NCI-H345 (cell line): ENCODE results near the gene PEX3.
"Not testable (repeated sequence)": the region's sequence is repeated elsewhere in the genome, so short reads cannot be mapped to it uniquely, and the experiment has no call there.

Experiments used
- DNase-seq: peaks from one replicate; lab custom pipeline; 2025; lab: John Stamatoyannopoulos, UW

The PEX3 gene

GRCh38 chr6:143447865-143448264 lies 2.7 kb upstream of the PEX3 start:
- DNase-seq: not testable (repeated sequence)

DNA sequence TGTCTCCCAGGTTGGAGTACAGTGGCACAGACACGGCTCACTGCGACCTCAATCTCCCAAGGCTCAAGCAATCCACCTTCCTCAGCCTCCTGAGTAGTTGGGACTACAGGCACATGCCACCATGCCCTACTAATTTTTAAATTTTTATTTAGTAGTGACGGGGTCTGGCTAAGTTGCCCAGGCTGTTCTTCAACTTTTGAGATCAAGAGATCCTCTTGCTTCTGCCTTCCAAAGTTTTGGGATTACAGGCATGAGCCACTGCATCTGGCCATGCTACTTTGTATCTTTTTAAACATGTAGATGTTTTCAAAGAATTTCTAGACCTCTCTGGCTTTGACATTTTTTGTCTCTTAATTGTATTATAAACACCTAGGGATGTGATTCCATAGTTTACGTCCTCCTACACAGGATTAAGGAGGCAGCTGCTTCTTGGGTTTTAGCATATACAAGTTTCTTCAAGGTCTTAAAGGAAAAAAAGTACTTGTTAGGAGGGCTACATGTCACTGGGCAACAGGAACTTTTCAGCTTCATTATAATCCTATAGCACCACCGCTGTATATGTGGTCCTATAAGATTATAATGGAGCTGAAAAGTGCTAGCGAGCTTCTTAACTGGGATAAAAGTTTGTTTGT lies 1.4 kb upstream of the PEX3 start:
- DNase-seq: no peak

- no peak for DNase-seq
Observed at GRCh38 chr6:143449714-143450452, 722 bp upstream of the PEX3 start.

DNA sequence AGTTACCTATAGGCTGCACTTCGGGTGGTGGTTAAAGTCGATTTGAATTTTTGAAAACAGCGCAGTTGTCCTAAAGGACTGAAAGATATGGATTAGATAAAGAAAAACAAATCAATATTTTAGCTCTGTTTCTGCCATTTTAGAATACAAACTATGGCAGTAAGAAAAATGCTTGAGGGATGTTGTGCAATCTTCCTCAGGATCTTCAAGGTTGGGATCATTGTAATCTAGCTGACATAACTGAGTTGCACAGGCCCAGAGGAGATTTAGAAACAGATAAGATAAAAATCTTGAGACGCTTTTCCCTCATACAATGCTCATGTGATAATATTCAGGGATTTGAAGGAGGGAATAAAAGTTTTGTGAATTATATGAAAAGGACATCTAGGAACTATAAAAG lies 926 bp downstream of the PEX3 start:
- no peak for DNase-seq

GRCh38 chr6:143457563-143458359 lies 7.2 kb downstream of the PEX3 start:
- no peak for DNase-seq

GRCh38 chr6:143465546-143465945 lies 14.9 kb downstream of the PEX3 start:
- DNase-seq: no peak

DNA sequence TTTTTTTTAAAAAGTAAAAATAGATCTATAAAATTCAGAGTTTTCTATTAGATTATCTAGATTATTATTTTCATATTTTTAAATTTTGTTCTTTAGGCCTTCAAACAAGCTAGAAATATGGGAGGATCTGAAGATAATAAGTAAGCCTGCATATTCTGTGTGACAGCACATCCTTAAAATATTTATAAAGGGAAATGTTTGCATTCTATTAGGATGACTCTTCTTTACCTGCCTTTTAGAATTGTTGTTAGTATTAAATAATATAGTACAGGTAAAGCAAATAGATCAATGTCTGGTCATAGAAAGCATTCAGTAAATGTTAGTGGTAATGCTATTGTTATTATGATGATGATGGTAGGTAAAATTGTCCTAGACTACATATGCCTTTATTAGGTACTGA lies 17.4 kb downstream of the PEX3 start:
- no peak for DNase-seq

GRCh38 chr6:143468823-143469222 lies 18.2 kb downstream of the PEX3 start:
- not testable (repeated sequence) for DNase-seq

GRCh38 chr6:143471822-143472221 lies 21.2 kb downstream of the PEX3 start:
- DNase-seq: no peak

DNA sequence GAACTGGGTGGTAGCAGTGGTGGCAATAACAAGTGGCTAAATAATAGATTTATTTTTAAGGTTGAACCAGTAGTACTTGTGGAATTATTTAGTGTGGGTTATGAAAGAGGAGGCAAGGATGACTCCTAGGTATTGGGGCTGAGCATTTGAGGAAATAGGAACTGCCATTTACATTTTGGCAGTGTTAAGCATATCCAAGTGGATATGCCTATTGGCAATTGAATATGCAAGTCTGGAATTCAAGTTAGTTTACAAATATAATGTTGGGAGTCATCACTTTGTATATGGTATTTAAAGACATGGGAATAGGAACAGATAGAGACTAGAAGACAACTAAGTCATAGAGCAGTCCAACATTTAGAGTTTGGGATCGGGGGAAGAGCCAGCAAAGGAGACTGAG lies 25.9 kb downstream of the PEX3 start:
- no peak for DNase-seq

DNA sequence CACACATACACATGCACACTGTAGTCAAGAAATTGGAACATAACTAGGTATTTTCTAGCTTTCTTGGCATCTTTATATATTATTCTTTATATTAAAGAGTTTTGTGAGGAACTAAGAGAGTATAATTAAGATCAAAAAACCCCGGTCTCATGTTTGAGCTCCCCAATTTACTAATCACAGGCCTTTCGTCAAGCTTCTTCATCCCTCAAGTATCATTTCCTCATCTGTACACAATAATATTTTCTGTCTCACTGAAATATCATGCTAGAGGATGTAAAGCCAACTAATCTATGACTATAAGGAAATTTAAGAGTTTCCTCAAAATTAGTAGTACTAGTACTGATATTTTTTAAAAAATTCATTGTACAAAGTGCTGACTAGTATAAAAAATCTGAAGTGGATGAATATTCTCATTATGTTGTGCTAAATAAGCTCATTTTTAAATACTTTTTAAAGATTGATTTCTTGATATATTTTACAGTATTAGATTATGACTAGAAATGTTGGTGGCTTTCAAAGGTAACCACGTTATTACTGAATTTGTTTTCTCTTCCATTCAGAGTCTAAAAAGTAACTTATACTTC lies 28.0 kb downstream of the PEX3 start:
- no peak for DNase-seq

GRCh38 chr6:143482593-143482992 lies 32.0 kb downstream of the PEX3 start:
- no peak for DNase-seq

DNA sequence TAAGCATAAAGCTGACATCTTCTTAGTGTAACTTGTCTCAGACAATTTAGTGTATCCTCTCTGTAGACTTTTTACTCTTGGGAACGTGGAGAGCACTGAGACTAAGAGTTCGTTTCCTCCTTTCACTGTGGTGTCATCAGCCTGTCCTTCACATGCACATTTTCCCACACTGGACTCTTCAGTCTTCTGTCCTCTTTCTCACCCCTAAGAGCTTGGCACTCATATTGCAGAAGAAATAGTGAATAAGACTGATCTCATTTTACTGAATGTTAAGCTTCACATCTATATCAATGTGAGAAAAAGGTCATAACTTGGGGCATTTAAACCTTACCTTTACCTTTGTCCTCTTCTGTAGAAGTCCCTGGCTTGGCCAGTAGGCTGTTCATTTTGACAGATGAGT lies 35.4 kb downstream of the PEX3 start:
- no peak for DNase-seq

- no peak for DNase-seq
Observed at GRCh38 chr6:143486752-143487151, 36.1 kb downstream of the PEX3 start.

DNA sequence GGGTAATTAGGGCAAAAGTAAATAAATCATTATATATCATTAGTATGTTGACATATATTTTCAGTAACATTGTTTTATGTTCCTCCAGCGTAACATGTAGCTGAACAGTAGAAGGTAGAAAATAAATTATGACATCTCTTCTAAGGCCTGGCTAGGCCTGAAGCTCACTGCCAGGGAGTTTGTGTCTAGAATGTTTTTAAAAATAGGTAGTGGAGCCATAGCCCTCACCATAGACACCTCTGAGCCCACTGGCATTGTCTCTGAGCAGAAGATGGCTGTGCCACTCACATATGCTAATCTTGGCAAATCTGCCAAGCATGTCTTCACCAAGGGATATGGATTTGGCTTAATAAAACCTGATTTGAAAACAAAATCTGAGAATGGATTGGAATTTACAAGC lies 39.6 kb downstream of the PEX3 start:
- DNase-seq: no peak

DNA sequence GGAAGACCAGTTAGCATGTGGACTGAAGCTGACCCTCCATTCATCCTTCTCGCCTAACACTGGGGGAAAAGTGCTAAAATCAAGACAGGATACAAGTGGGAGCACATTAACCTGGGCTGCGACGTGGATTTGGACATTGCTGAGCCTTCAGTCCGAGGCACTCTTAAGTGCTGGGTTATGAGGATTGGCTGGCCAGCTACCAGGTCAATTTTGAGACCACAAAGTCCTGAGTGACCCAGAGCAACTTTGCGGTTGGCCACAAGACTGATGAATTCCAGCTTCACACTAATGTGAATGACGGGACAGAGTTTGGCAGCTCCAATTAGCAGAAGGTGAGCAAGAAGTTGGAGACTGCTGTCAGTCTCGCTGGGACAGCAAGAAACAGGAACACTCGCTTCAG lies 40.2 kb downstream of the PEX3 start:
- DNase-seq: no peak

DNA sequence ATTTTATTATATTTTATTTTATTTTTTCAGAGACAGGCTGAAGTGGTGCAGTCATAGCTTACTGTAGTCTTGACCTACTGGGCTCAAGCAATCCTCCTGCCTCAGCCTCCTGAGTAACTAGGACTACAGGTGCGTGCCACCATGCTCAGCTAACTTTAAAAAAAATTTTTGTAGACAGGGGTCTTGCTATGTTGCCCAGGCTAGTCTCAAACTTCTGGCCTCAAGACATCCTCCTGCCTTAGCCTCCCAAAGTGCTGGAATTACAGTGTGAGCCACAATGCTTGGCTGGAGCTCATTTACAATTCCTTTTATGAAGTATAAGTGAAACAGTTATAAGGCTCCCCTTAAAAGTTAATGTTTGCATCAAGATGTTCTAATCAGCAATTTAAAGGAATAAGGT lies 46.4 kb downstream of the PEX3 start:
- DNase-seq: no peak

DNA sequence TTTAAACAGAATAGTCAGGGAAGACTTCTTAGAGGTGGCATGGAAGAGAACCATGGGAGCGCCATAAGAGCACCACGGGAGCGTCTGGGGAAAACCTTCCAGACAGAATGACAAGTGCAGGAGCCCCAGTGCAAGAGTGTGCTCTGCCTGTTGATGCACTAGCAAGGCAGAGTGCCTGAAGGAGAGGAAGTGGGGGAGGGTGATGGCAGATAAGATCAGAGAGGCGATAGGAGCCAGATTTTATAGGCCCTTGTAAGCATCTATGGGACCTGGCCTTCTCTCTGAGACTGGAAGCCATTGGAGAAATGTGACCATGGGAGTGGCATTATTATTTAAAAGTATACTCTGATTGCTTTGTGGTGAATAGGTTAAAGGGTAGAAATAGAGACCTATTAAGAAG lies 47.8 kb downstream of the PEX3 start:
- no peak for DNase-seq

- DNase-seq: no peak
Observed at GRCh38 chr6:143501851-143502250, 51.2 kb downstream of the PEX3 start.

- no peak for DNase-seq
Observed at GRCh38 chr6:143504369-143504768, 53.8 kb downstream of the PEX3 start.

DNA sequence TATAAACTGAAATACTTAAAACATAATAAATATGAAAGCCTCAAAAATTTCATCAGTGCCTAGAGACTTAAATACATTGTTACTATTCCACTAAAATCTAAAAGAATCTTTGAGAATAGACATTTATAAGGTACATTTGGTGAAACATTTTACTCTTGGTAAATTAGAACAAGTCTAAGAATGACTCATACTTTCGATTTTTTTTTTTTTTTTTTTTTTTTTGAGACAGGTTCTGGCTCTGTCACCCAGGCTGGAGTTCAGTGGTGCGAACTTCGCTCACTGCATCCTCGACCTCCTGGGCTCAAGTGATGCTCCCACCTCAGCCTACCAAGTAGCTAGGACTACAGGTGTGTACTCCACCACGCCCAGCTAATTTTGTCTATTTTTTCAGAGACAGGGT lies 54.5 kb downstream of the PEX3 start:
- no peak for DNase-seq

- no peak for DNase-seq
Observed at GRCh38 chr6:143505537-143505936, 54.9 kb downstream of the PEX3 start.

DNA sequence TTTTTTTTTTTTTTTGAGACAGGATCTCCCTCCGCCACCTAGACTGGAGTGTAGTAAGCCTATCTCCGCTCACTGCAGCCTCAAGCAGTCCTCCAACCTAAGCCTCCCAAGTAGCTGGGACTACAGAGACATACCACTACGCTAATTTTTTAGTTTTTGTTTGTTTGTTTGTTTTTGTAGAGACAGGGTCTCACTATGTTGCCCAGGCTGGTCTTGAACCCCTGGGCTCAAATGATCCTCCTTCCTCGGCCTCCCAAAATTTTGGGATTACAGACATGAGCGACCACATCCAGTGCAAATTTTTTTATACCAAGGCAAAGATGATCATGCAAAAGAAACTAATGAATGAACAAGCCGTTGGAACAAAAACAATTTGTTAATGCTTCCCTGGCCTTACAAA lies 55.6 kb downstream of the PEX3 start:
- no peak for DNase-seq
